GM10847 (cell line): ENCODE data around the gene OR52I2.

Source experiments
- POLR2A ChIP-seq: IDR thresholded peaks from 2 replicates; pipeline ENCODE4 v1.6.1; 2011; ENCODE audit not compliant: insufficient read length; ENCODE audit errors: extremely low read depth

The OR52I2 gene

GRCh38 chr11:4641501-4641900, 60.0 kb downstream of the OR52I2 start:
- TF ChIP-seq POLR2A, result no peak

GRCh38 chr11:4642043-4642442, 60.5 kb downstream of the OR52I2 start:
- TF ChIP-seq POLR2A, result no peak
